ENCODE data around the gene UFL1. TPM values are rescaled to one million over a fixed set of nuclear protein-coding genes. Genes with fewer than 3 reads are reported as not detected.

The UFL1 gene
- polyA plus RNA-seq, 1 donor from 2014 or later: 20.6 TPM

DNA sequence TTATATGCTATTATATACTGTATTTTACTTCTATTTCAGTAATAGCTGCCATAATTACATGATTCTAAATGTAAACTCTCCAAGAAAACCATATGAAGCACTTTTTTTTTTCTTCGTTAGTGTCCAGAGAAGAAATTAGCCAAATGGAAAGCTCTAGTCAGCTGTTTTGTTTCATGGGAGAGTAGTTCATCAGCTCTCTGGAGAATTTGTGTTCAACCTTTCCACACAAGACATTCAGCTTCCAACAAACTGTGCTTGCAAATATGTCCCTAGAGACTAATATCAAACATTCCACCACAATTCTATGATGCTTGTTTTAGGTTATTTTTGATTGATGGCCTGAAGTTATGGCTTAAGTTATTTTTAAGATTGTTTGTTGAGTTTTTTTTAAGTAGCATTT, 60.8 kb downstream of the UFL1 start:
- Histone ChIP-seq H3K79me2 (replicated peaks; ENCODE audit: insufficient read depth, low read length) (no peaks in the 10 kb centered on the region), H4K20me1 (ENCODE audit: insufficient read depth) (no peaks in the 10 kb centered on the region), H3K9ac (ENCODE audit: low read length) (no peak overlapping the region), H3K4me2 (ENCODE audit: low read length) (no peak overlapping the region), H3K36me3 (ENCODE audit: insufficient read depth, low read length) (no peaks in the 10 kb centered on the region), H3K9me2 (ENCODE audit: insufficient read depth, low read length) (no peaks in the 10 kb centered on the region), H2AFZ (ENCODE audit: low read depth, low read length) (no peak overlapping the region), H3F3A (ENCODE audit: insufficient read depth, low read length, poor library complexity, severe bottlenecking) (no peaks in the 10 kb centered on the region), H3K27me3 (ENCODE audit: insufficient read depth, low read depth, low read length) (no peaks in the 10 kb centered on the region), H3K27ac (ENCODE audit: low read length) (no peak overlapping the region), H3K4me3 (ENCODE audit: low read length) (no peak overlapping the region), H3K9me3 (ENCODE audit: low read length) (no peaks in the 10 kb centered on the region)
- TF ChIP-seq POLR2AphosphoS5 (IDR thresholded peaks at IDR 0.05) (no peak), TAF1 (IDR thresholded peaks at IDR 0.05; ENCODE audit: low read depth) (no peak), EZH2 (IDR thresholded peaks at IDR 0.05; ENCODE audit: borderline replicate concordance, insufficient read depth, low read length, poor library complexity, severe bottlenecking) (no peak), MXI1 (conservative IDR thresholded peaks at IDR 0.05; ENCODE audit: poor library complexity, severe bottlenecking) (no peak), SMC3 (conservative IDR thresholded peaks at IDR 0.05; ENCODE audit: poor library complexity) (no peak), EP300 (conservative IDR thresholded peaks at IDR 0.05; ENCODE audit: poor library complexity, severe bottlenecking) (no peak), RAD21 (conservative IDR thresholded peaks at IDR 0.05) (no peak)
- TF ChIP-seq, protein P1, sequence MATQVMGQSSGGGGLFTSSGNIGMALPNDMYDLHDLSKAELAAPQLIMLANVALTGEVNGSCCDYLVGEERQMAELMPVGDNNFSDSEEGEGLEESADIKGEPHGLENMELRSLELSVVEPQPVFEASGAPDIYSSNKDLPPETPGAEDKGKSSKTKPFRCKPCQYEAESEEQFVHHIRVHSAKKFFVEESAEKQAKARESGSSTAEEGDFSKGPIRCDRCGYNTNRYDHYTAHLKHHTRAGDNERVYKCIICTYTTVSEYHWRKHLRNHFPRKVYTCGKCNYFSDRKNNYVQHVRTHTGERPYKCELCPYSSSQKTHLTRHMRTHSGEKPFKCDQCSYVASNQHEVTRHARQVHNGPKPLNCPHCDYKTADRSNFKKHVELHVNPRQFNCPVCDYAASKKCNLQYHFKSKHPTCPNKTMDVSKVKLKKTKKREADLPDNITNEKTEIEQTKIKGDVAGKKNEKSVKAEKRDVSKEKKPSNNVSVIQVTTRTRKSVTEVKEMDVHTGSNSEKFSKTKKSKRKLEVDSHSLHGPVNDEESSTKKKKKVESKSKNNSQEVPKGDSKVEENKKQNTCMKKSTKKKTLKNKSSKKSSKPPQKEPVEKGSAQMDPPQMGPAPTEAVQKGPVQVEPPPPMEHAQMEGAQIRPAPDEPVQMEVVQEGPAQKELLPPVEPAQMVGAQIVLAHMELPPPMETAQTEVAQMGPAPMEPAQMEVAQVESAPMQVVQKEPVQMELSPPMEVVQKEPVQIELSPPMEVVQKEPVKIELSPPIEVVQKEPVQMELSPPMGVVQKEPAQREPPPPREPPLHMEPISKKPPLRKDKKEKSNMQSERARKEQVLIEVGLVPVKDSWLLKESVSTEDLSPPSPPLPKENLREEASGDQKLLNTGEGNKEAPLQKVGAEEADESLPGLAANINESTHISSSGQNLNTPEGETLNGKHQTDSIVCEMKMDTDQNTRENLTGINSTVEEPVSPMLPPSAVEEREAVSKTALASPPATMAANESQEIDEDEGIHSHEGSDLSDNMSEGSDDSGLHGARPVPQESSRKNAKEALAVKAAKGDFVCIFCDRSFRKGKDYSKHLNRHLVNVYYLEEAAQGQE (IDR thresholded peaks at IDR 0.05; ENCODE audit: borderline replicate concordance): no peak
- TF ChIP-seq, protein P2, sequence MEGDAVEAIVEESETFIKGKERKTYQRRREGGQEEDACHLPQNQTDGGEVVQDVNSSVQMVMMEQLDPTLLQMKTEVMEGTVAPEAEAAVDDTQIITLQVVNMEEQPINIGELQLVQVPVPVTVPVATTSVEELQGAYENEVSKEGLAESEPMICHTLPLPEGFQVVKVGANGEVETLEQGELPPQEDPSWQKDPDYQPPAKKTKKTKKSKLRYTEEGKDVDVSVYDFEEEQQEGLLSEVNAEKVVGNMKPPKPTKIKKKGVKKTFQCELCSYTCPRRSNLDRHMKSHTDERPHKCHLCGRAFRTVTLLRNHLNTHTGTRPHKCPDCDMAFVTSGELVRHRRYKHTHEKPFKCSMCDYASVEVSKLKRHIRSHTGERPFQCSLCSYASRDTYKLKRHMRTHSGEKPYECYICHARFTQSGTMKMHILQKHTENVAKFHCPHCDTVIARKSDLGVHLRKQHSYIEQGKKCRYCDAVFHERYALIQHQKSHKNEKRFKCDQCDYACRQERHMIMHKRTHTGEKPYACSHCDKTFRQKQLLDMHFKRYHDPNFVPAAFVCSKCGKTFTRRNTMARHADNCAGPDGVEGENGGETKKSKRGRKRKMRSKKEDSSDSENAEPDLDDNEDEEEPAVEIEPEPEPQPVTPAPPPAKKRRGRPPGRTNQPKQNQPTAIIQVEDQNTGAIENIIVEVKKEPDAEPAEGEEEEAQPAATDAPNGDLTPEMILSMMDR (IDR thresholded peaks at IDR 0.05; ENCODE audit: poor library complexity, severe bottlenecking): no peak

DNA sequence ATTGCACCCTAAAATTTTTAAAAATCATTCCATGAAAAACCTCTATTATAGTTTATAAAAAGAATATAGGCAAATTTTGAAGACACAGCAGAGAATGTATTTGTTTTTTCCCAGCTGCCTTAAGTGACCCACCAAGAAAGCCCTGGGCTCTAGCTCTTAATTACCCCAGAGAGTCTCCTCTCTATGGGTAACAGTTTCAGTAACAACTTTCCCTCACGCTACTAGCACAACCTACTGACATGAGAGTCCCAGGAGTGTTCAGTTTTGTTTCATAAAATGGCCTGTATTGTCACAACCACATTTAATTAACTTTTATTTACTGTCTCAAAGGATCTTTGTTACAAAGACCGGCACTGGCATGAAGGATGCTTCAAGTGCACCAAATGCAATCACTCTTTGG, 82.8 kb downstream of the UFL1 start:
- Histone ChIP-seq H3K27me3 (ENCODE audit: insufficient read depth, low read depth, low read length) (no peaks in the 10 kb centered on the region), H3K79me2 (replicated peaks; ENCODE audit: insufficient read depth, low read length) (no peaks in the 10 kb centered on the region), H3K4me2 (ENCODE audit: low read length) (no peak overlapping the region), H3K36me3 (ENCODE audit: insufficient read depth, low read length) (no peaks in the 10 kb centered on the region), H3K4me3 (ENCODE audit: low read length) (no peak overlapping the region), H4K20me1 (ENCODE audit: insufficient read depth) (no peaks in the 10 kb centered on the region), H3K9me3 (ENCODE audit: low read length) (no peaks in the 10 kb centered on the region), H3F3A (ENCODE audit: insufficient read depth, low read length, poor library complexity, severe bottlenecking) (no peaks in the 10 kb centered on the region), H3K9me2 (ENCODE audit: insufficient read depth, low read length) (no peaks in the 10 kb centered on the region), H3K9ac (ENCODE audit: low read length) (no peak overlapping the region), H3K27ac (ENCODE audit: low read length) (no peak overlapping the region), H2AFZ (ENCODE audit: low read depth, low read length) (no peak overlapping the region)
- no peak for TF ChIP-seq RAD21 (conservative IDR thresholded peaks at IDR 0.05)
- TF ChIP-seq EP300 (conservative IDR thresholded peaks at IDR 0.05; ENCODE audit: poor library complexity, severe bottlenecking): no peak
- no peak for TF ChIP-seq SMC3 (conservative IDR thresholded peaks at IDR 0.05; ENCODE audit: poor library complexity)
- TF ChIP-seq, protein P1 (IDR thresholded peaks at IDR 0.05; ENCODE audit: borderline replicate concordance): no peak
- TF ChIP-seq MXI1 (conservative IDR thresholded peaks at IDR 0.05; ENCODE audit: poor library complexity, severe bottlenecking): no peak
- no peak for TF ChIP-seq TAF1 (IDR thresholded peaks at IDR 0.05; ENCODE audit: low read depth)
- TF ChIP-seq EZH2 (IDR thresholded peaks at IDR 0.05; ENCODE audit: borderline replicate concordance, insufficient read depth, low read length, poor library complexity, severe bottlenecking): no peak
- TF ChIP-seq, protein P2 (IDR thresholded peaks at IDR 0.05; ENCODE audit: poor library complexity, severe bottlenecking): no peak
- no peak for TF ChIP-seq POLR2AphosphoS5 (IDR thresholded peaks at IDR 0.05)
